ENCODE results near the gene HSD17B14.

Gene HSD17B14

GRCh38 chr19:48830088-48830487 is 6.2 kb downstream of the HSD17B14 start:
- DNase-seq (ENCODE audit: low read depth, low spot score): no peak

DNA sequence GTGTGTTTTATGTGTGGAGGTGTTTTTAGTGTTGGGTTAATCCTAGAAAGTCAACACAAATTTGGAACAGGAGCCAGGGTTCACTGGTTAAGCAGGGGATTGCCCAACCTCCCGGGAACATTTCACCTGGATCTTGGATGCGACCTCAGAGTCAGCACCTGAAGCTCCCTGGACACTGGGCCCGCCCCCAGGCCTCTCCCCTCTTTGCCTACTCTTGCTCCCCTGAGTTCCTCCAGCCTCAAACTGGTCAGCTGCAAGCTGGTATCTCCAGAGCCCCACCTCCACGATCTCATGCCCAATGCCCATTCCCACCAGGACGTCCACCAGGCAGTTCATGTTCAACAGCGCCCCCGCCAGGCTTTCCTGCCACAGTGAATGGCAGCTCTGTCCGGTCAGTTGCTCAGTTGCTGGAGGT is 9.7 kb downstream of the HSD17B14 start:
- DNase-seq (ENCODE audit: low read depth, low spot score): no peak

GRCh38 chr19:48822514-48822913 is 13.8 kb downstream of the HSD17B14 start:
- no peak for DNase-seq (ENCODE audit: low read depth, low spot score)

DNA sequence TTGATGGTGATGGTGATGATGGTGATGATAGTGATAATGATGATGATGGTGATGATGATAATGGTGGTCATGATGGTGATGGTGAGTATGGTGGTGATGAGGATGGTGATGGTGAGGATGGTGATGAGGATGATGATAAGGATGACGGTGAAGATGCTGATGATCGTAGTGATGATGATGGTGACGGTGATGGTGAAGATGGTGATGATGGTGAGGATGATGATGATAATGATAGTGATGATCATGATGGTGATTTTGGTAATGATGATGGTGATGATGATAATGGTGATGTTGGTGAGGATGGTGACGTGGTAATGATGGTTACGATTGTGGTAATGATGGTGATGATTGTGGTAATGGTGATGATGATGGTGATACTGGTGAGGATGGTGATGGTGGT is 14.7 kb downstream of the HSD17B14 start:
- DNase-seq (ENCODE audit: low read depth, low spot score): no peak

DNA sequence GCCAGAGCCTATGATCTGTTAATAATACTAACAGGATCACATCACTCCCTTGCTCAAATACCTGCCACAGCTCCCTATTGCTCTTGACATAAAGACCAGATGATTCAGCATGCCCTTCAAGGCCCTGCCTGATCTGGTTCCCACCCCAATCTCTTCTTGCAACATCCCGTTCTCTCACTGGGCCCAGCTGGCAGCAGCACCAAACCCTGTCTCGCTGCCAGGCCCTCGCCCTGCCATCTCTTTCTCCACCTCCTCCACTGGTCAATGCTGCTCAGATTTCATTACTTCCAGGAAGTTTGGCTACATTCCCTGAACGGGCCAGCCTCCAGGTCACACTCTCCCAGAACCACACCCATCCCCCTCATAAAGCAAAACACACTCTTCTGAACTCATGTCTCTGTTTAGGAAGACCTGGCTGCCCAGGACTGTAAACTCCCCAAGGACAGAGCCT is 16.9 kb downstream of the HSD17B14 start:
- no peak for DNase-seq (ENCODE audit: low read depth, low spot score)

GRCh38 chr19:48818234-48818820 is 18.0 kb downstream of the HSD17B14 start:
- no peak for DNase-seq (ENCODE audit: low read depth, low spot score)

GRCh38 chr19:48817585-48818124 is 18.6 kb downstream of the HSD17B14 start:
- no peak for DNase-seq (ENCODE audit: low read depth, low spot score)

DNA sequence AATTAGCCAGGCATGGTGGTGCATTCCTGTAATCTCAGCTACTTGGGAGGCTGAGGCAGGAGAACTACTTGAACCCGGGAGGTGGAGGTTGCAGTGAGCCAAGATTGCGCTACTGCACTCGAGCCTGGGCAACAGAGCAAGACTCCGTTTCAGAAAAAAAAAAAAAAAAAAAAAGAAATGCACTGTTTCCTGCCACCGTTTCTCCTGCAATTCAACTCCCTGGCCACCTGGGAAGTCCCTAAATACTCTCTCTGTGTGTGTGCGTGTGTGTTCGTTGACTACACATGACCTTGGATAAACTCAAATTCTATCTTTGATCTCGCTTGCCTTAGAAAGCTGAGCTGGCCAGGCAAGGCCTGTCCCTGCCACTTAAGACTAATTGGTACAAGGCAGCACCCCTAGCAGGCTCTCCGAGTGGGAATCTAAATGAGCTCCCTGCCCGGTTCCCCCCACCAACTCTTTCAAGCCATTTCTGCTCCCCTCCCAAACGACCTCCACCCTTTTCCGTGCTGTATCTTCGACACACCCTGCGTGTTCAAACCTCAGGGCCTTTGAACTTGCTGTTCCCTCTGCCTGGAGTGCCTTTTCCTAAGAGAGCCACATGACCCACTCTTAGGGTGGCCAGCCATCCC is 20.3 kb downstream of the HSD17B14 start:
- DNase-seq (ENCODE audit: low read depth, low spot score): no peak

DNA sequence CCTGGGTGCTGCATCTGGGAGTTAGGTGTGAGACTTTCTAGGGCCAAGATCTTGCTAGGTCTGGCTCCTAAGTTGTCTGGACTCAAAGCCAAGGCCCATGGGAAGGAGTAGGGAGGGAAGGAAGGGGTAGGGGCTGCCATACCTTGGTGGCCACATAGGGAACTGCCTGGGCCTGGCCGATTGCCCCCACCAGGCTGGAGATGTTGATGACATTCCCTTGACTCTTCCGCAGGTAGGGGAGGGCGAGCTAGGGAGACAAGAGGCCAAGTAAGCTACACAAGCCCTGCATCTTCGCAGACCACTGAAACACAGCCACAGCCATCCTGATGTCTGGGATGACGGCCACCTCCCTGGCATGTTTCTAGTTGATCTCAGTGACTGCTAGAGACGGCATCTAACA is 21.4 kb downstream of the HSD17B14 start:
- DNase-seq (ENCODE audit: low read depth, low spot score): no peak

DNA sequence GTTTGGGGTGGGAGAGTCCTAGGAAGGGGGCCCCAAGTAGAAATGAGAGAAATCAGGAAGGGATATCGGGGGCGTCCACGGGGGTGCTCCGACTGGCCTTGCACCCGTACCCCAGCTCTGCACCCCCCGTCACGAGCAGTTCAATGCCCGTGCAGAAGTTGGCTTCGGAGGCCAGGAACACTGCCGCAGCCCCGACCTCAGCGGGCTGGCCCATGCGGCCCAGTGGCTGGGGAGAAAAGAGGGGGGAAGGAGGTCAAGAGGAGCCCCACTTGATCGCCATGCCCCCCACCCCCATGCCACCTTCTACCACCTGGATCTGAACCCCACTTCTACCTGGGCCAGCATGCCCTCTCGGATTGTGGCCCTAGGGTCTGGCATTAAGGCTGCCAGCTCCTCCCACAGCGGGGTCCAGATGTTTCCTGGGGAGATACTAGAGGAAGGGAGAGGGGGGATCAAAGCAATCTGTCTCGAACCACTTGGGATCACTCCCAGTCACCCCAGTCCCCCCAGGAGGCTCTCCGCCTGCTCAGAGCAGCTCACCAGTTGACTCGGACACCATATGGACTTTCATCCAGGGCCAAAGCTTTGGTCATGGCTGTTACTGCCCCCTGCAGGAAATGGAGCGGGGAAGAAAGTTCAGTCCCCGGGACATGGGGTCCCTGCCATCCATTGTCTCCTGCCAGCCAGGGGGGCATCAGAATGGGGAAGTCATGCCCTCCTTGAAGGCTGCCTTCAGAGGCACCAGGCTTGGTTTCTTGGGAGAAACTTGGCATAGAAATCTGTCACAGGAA is 23.0 kb downstream of the HSD17B14 start:
- no peak for DNase-seq (ENCODE audit: low read depth, low spot score)

DNA sequence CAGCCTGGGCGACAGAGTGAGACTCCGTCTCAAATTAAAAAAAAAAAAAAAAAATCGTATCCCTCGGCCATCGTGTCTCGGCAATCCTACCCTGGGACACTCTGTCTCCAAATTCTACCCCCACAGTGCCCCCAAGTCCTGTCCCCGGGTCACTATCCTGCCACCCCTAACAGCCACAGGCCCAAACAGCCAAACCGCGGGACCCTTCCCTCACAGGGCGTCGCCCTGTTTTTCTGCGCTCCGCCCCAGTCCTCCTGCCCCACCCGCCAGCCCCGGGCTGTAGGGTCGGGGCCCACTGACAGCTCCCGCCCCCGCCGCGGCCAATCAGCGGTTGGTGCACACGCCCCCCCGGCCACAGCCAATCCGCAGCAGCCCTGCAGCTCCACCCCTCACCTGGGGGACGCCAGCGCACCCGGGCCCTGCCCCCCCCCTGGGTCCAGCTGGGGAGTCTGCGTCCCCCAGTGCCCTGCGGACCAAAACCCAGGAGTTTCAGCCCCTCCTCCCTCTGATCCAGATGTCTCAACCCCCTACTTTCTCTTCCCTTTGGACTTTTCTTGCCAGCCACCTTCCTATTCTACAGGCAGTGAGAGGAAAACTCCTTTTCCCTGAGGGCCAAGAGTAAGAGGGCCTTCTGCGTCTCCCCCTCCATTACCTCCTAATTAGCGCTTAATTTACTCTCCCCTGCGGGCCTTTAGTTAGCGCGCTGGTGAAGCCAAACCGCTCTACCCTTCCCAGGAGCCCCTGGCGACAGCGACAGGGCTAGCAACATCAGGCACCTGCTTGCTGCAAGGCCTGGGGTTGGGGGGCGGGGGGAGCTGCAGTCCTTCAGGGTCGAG is 24.0 kb downstream of the HSD17B14 start:
- DNase-seq (ENCODE audit: low read depth, low spot score): peak; percentile 34

GRCh38 chr19:48810151-48810550 is 26.1 kb downstream of the HSD17B14 start:
- DNase-seq (ENCODE audit: low read depth, low spot score): no peak

DNA sequence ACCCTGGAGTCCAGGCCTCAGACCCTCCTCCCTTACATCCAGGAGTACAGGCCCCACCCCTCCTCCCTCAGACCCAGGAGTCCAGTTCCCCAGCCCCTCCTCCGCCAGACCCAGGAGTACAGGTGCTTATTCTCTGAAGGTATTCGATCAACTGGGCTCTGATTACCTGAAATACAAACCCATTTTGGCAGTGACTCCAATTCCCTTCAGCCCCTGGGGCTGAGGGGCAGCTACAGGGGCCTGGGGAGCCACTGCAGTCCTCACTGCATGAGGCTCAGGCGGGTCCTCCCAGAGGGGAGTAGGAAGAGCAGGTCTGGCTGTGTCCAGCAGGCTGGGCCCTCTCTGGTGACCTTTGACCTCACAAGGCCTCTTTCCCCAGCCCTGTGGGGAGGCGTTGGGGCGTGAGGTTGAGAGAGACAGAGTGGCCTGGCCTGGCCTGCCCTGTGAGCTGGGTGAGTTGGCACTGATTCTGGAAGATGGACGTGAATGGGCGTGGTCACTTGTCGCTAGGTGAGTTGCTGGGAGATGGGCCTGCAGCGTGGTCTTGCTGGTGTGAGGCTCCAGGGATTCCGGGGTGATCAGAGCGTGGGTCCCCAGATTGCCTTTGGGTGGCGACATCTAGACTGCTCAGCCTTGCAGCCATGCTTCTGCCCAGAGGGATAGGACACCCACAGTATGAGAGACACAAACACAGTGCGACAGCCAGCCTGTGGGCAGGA is 28.5 kb downstream of the HSD17B14 start:
- DNase-seq (ENCODE audit: low read depth, low spot score): no peak

DNA sequence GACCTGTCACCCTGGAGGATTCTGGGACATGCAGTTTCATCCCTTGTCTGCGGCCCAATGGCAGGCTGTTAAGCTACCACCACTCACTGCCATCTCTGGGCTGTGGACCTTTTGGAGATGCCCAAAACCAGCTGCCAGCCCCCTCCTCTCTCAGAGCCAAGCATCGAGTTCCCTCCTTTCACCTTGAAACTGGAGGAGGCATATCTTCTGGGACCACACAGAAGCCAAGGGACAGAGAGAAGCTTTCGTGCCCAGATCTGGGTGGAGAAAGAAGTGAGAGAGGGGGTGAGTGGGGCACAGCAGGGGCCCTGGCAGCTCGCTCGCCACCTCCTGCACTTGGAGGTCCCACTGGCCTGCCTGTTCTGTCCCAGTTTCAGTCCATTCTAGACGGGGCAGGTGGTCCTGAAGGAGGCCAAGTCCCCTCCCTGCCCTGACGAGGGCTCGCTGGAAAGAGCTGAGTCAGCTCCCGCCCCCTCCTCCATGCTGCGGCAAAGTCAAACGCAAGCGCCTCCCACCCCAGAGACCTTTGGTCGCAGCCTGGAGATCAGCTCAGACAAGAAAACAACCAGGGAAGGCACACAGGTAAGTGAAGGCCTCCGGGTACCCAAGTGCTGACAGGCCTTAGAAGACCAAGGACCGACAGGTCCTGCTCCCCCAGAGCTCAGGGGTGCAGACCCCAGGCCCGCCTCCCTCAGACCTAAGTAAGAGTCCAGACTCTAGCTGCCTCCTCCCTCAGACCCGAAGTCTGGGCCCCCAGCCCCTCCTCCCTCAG is 29.3 kb downstream of the HSD17B14 start:
- no peak for DNase-seq (ENCODE audit: low read depth, low spot score)

DNA sequence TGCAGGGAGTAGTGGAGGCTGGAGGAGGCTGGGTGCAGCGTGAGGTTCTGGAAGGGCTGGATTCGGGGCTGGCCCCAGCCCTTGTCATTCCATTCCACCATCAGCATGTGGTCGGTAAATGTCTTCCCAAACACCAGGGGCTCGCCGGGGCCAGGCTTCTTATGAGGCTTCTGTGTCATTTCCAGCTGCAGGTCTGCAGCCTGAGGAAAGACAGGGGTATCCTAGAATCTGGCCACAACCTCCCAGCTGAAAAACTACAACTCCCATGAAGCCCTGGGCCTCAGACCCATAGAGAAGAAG is 29.8 kb downstream of the HSD17B14 start:
- no peak for DNase-seq (ENCODE audit: low read depth, low spot score)

- DNase-seq (ENCODE audit: low read depth, low spot score): no peak
Observed at GRCh38 chr19:48805452-48805851, 30.8 kb downstream of the HSD17B14 start.

GRCh38 chr19:48804496-48804895 is 31.8 kb downstream of the HSD17B14 start:
- DNase-seq (ENCODE audit: low read depth, low spot score): no peak

- DNase-seq (ENCODE audit: low read depth, low spot score): no peak
Observed at GRCh38 chr19:48802623-48803022, 33.7 kb downstream of the HSD17B14 start.

GRCh38 chr19:48799358-48800300 is 36.7 kb downstream of the HSD17B14 start:
- DNase-seq (ENCODE audit: low read depth, low spot score): no peak
